Subcutaneous abdominal adipose tissue (tissue), 5 donors: ENCODE results near the gene ZMYND10.

ENCODE experiments used
- H3K27ac ChIP-seq: one replicate; pipeline ENCODE4 v1.7.0; 2013; ENCODE audit warnings: low read depth, mild to moderate bottlenecking, inconsistent platforms, low read length, moderate library complexity
- H3K27me3 ChIP-seq, 5 donors: one replicate each; pipeline ENCODE4 v1.7.0; 2013; ENCODE audit warnings: low read length in 5 of 5, inconsistent platforms in 1 of 5; ENCODE audit not compliant: control insufficient read depth in 5 of 5, insufficient read depth in 4 of 5
- H3K36me3 ChIP-seq, 5 donors: one replicate each; pipeline ENCODE4 v1.7.0; 2013; ENCODE audit warnings: low read length in 5 of 5; ENCODE audit not compliant: control insufficient read depth in 5 of 5, insufficient read depth in 5 of 5
- H3K4me1 ChIP-seq, 5 donors: one replicate each; pipeline ENCODE4 v1.7.0; 2013; ENCODE audit warnings: low read length in 5 of 5, mild to moderate bottlenecking in 3 of 5, moderate library complexity in 1 of 5; ENCODE audit not compliant: control insufficient read depth in 5 of 5, insufficient read depth in 5 of 5
- H3K4me3 ChIP-seq, 5 donors: one replicate each; pipeline ENCODE4 v1.7.0; 2013; ENCODE audit warnings: low read length in 5 of 5, low read depth in 1 of 5
- H3K9ac ChIP-seq, 5 donors: one replicate each; pipeline ENCODE4 v1.7.0; 2013; ENCODE audit warnings: low read length in 5 of 5, mild to moderate bottlenecking in 4 of 5, moderate library complexity in 3 of 5
- H3K9me3 ChIP-seq, 5 donors: one replicate each; pipeline ENCODE4 v1.7.0; 2013; ENCODE audit warnings: low read length in 5 of 5; ENCODE audit not compliant: control insufficient read depth in 5 of 5
- donor health status: healthy.
- donor health status: healthy.
- donor health status: healthy.
- donor health status: healthy.
- donor health status: healthy.

ZMYND10 gene

GRCh38 chr3:50298836-50299637 lies 46.5 kb downstream of the ZMYND10 start, which contains the start of the genes HYAL3 and NAA80:
TSS of gene HYAL3 (minus strand) at chr3:50299405. CDS start at chr3:50295602, 3,803 bp downstream.
TSS of gene NAA80 (minus strand) at chr3:50299405. CDS start at chr3:50297463, 1,942 bp downstream.
- Histone ChIP-seq H3K4me1 (peaks cover 14 to 52% (median 41%) of the 10 kb centered on the region in 5 donors), H3K36me3 (peaks cover 0 to 7% (median 4%) of the 10 kb centered on the region in 5 donors), H3K27ac (peak within 1 kb of the TSS; percentile 94), H3K4me3 (peak within 1 kb of the TSS; percentile 72 to 91 (median 88)), H3K9me3 (no peaks in the 10 kb centered on the region), H3K27me3 (no peaks in the 10 kb centered on the region), H3K9ac (peak within 1 kb of the TSS; percentile 77 to 93 (median 81))

- peak overlapping the region in 4 of 5 donors; percentile 66 to 87 (median 76) for H3K9ac ChIP-seq
- H3K4me3 ChIP-seq: peak overlapping the region; percentile 61 to 91 (median 88)
- peak overlapping the region; percentile 77 for H3K27ac ChIP-seq
- no peaks in the 10 kb centered on the region for H3K27me3 ChIP-seq
- no peaks in the 10 kb centered on the region for H3K9me3 ChIP-seq
- H3K36me3 ChIP-seq: peaks cover 0 to 7% (median 4%) of the 10 kb centered on the region in 5 donors
- peaks cover 14 to 50% (median 42%) of the 10 kb centered on the region in 5 donors for H3K4me1 ChIP-seq
These were observed 47.4 kb downstream of the ZMYND10 start for GRCh38 chr3:50297896-50298725.

GRCh38 chr3:50297384-50297775 lies 48.2 kb downstream of the ZMYND10 start:
- Histone ChIP-seq H3K4me3 (no peak overlapping the region), H3K27ac (no peak overlapping the region), H3K9me3 (no peaks in the 10 kb centered on the region), H3K4me1 (peaks cover 14 to 50% (median 41%) of the 10 kb centered on the region in 5 donors), H3K36me3 (peaks cover 0 to 7% (median 4%) of the 10 kb centered on the region in 5 donors), H3K27me3 (no peaks in the 10 kb centered on the region), H3K9ac (no peak overlapping the region)

GRCh38 chr3:50296721-50297383 lies 48.7 kb downstream of the ZMYND10 start:
- peaks cover 16 to 46% (median 40%) of the 10 kb centered on the region in 5 donors for H3K4me1 ChIP-seq
- no peaks in the 10 kb centered on the region for H3K9me3 ChIP-seq
- no peak overlapping the region for H3K4me3 ChIP-seq
- no peaks in the 10 kb centered on the region for H3K27me3 ChIP-seq
- H3K9ac ChIP-seq: no peak overlapping the region
- H3K36me3 ChIP-seq: peaks cover 0 to 7% (median 4%) of the 10 kb centered on the region in 5 donors
- H3K27ac ChIP-seq: no peak overlapping the region

GRCh38 chr3:50295553-50296431 lies 49.7 kb downstream of the ZMYND10 start:
- Histone ChIP-seq H3K9me3 (no peaks in the 10 kb centered on the region), H3K4me1 (peaks cover 17 to 51% (median 46%) of the 10 kb centered on the region in 5 donors), H3K27me3 (no peaks in the 10 kb centered on the region), H3K36me3 (peaks cover 0 to 7% (median 4%) of the 10 kb centered on the region in 5 donors), H3K9ac (no peak overlapping the region), H3K4me3 (no peak overlapping the region), H3K27ac (no peak overlapping the region)

GRCh38 chr3:50294492-50295403 lies 50.8 kb downstream of the ZMYND10 start:
- Histone ChIP-seq H3K27ac (no peak overlapping the region), H3K9ac (no peak overlapping the region), H3K36me3 (peaks cover 0 to 15% (median 12%) of the 10 kb centered on the region in 5 donors), H3K4me3 (no peak overlapping the region), H3K9me3 (no peaks in the 10 kb centered on the region), H3K4me1 (peaks cover 9 to 46% (median 40%) of the 10 kb centered on the region in 5 donors), H3K27me3 (no peaks in the 10 kb centered on the region)

- no peaks in the 10 kb centered on the region for H3K9me3 ChIP-seq
- no peak overlapping the region for H3K27ac ChIP-seq
- H3K27me3 ChIP-seq: no peaks in the 10 kb centered on the region
- H3K9ac ChIP-seq: no peak overlapping the region
- H3K4me1 ChIP-seq: peaks cover 6 to 43% (median 39%) of the 10 kb centered on the region in 5 donors
- H3K36me3 ChIP-seq: peaks cover 0 to 22% (median 18%) of the 10 kb centered on the region in 5 donors
- no peak overlapping the region for H3K4me3 ChIP-seq
These were observed 51.4 kb downstream of the ZMYND10 start for GRCh38 chr3:50294089-50294488.

GRCh38 chr3:50293079-50293801 lies 52.3 kb downstream of the ZMYND10 start:
- Histone ChIP-seq H3K27me3 (no peaks in the 10 kb centered on the region), H3K4me1 (peaks cover 6 to 35% (median 30%) of the 10 kb centered on the region in 5 donors), H3K27ac (peak overlapping the region; percentile 91), H3K9me3 (no peaks in the 10 kb centered on the region), H3K36me3 (peaks cover 0 to 30% (median 27%) of the 10 kb centered on the region in 5 donors), H3K9ac (peak overlapping the region; percentile 73 to 93 (median 78)), H3K4me3 (peak overlapping the region; percentile 59 to 83 (median 80))
